CD14-positive monocyte (primary cell): ENCODE data around the gene IMMP2L. TPM values are rescaled to one million over a fixed set of nuclear protein-coding genes. Genes with fewer than 3 reads are reported as not detected.

Experiments used
- DNase-seq, 3 donors: peaks; one replicate each; pipeline ENCODE4 v3.0.0-alpha.2; 2011 to 2022
- H2AFZ ChIP-seq: 2 replicates; pipeline ENCODE4 v1.6.0; 2012; ENCODE audit warnings: mild to moderate bottlenecking, low read depth, low read length, inconsistent platforms; ENCODE audit not compliant: insufficient read depth, poor library complexity, severe bottlenecking
- H3K27ac ChIP-seq, 2 donors: 1 replicate in 1 of 2; 2 replicates in 1 of 2; pipeline ENCODE4 v1.5.1; 2012 to 2013; ENCODE audit warnings: low read length in 2 of 2, control low read depth in 1 of 2, inconsistent platforms in 1 of 2, low read depth in 1 of 2, mild to moderate bottlenecking in 1 of 2
- H3K27me3 ChIP-seq, 2 donors: one replicate each; pipeline versions ENCODE4 v1.6.0 to v1.6.1; 2011 to 2013; ENCODE audit warnings: low read length in 2 of 2; ENCODE audit not compliant: control insufficient read depth in 2 of 2, insufficient read depth in 2 of 2
- H3K36me3 ChIP-seq, 2 donors: replicated peaks in 1 of 2; 1 replicate in 1 of 2; 2 replicates in 1 of 2; pipeline versions ENCODE4 v1.5.1 to v1.6.1; 2012 to 2013; ENCODE audit warnings: low read length in 2 of 2, control low read depth in 1 of 2, inconsistent platforms in 1 of 2, mild to moderate bottlenecking in 1 of 2; ENCODE audit not compliant: insufficient read depth in 2 of 2, control insufficient read depth in 1 of 2
- H3K4me1 ChIP-seq, 2 donors: 1 replicate in 1 of 2; 2 replicates in 1 of 2; pipeline versions ENCODE4 v1.5.1 to v1.6.1; 2012 to 2013; ENCODE audit warnings: low read length in 2 of 2, control low read depth in 1 of 2, inconsistent platforms in 1 of 2, mild to moderate bottlenecking in 1 of 2, moderate library complexity in 1 of 2; ENCODE audit not compliant: insufficient read depth in 2 of 2, control insufficient read depth in 1 of 2
- H3K4me2 ChIP-seq: replicated peaks from 2 replicates; pipeline ENCODE3; 2012; ENCODE audit warnings: low read length, moderate library complexity, mild to moderate bottlenecking; ENCODE audit not compliant: poor library complexity, severe bottlenecking; ENCODE audit errors: extremely low read depth
- H3K4me3 ChIP-seq, 3 experiments: fragments of 200-600 bp in 1 of 3; sonication (generic) in 1 of 3; replicated peaks in 1 of 3; 1 replicate in 2 of 3; 2 replicates in 1 of 3; pipeline ENCODE4 v1.5.1; 2011 to 2013; ENCODE audit warnings: low read length in 3 of 3, mild to moderate bottlenecking in 3 of 3, control low read depth in 2 of 3, low read depth in 2 of 3, inconsistent platforms in 1 of 3, moderate library complexity in 1 of 3
- H3K79me2 ChIP-seq: 2 replicates; pipeline ENCODE4 v1.6.0; 2012; ENCODE audit warnings: mild to moderate bottlenecking, control low read depth, inconsistent platforms, low read length, moderate library complexity; ENCODE audit not compliant: insufficient read depth
- H3K9ac ChIP-seq: 2 replicates; pipeline ENCODE4 v1.6.0; 2017; ENCODE audit warnings: low read length, mild to moderate bottlenecking; ENCODE audit not compliant: insufficient read depth, poor library complexity, severe bottlenecking
- H3K9me3 ChIP-seq, 2 donors: replicated peaks in 1 of 2; 1 replicate in 1 of 2; 2 replicates in 1 of 2; pipeline versions ENCODE4 v1.5.1 to v1.6.1; 2012 to 2013; ENCODE audit warnings: low read length in 2 of 2, control low read depth in 1 of 2; ENCODE audit not compliant: control insufficient read depth in 1 of 2, insufficient read depth in 1 of 2
- H4K20me1 ChIP-seq: 2 replicates; pipeline ENCODE4 v1.6.0; 2012; ENCODE audit warnings: mild to moderate bottlenecking, low read length, control low read depth, moderate library complexity; ENCODE audit not compliant: insufficient read depth
- H3K27ac Mint-ChIP-seq, 7 donors: one replicate each; pipeline ENCODE4 v1.8.0; 2020; ENCODE audit warnings: mild to moderate bottlenecking in 7 of 7, mixed read lengths in 7 of 7, moderate library complexity in 6 of 7, inconsistent platforms in 2 of 7
- H3K27me3 Mint-ChIP-seq, 3 donors: one replicate each; pipeline ENCODE4 v1.8.0; 2021 to 2022; ENCODE audit warnings: low read depth in 3 of 3, mild to moderate bottlenecking in 3 of 3, mixed read lengths in 3 of 3, moderate library complexity in 3 of 3, inconsistent platforms in 1 of 3
- H3K36me3 Mint-ChIP-seq, 2 donors: one replicate each; pipeline ENCODE4 v1.8.0; 2020; ENCODE audit warnings: mixed read lengths in 2 of 2, inconsistent platforms in 1 of 2, mild to moderate bottlenecking in 1 of 2
- H3K4me1 Mint-ChIP-seq: one replicate; pipeline ENCODE4 v1.8.0; 2020; ENCODE audit warnings: mild to moderate bottlenecking, mixed read lengths
- H3K4me3 Mint-ChIP-seq, 2 donors: one replicate each; pipeline ENCODE4 v1.8.0; 2020; ENCODE audit warnings: mild to moderate bottlenecking in 2 of 2, mixed read lengths in 2 of 2, moderate library complexity in 1 of 2
- H3K9me3 Mint-ChIP-seq, 7 donors: one replicate each; pipeline ENCODE4 v1.8.0; 2020 to 2022; ENCODE audit warnings: mixed read lengths in 7 of 7, mild to moderate bottlenecking in 6 of 7, moderate library complexity in 6 of 7, inconsistent platforms in 2 of 7
- CTCF ChIP-seq: fragments of 200-600 bp; IDR thresholded peaks from one replicate; pipeline ENCODE4 v1.8.0; 2022; ENCODE audit warnings: antibody characterized with exemption, mild to moderate bottlenecking
- WGBS: methylation state at CpG from one replicate; pipeline ENCODE4 v1.1.5; 2013; ENCODE audit warnings: missing lambda C conversion rate; ENCODE audit not compliant: insufficient coverage; 5-methylcytosine and 5-hydroxymethylcytosine counted together
- intact Hi-C, 2 donors: fragments of 100-400 bp; cut with micrococcal nuclease; formaldehyde crosslinking; loops; one replicate each; pipeline versions ENCODE4 v1.15.0 to v1.15.1; 2023
- polyA plus RNA-seq, 3 donors: library from polyadenylated mRNA; depleted of rRNA in 1 of 3; unstranded in 2 of 3; stranded (reverse) in 1 of 3; fragments of 300-500 nt in 2 of 3; fragments of >200 nt in 1 of 3; fragmentation: Illumina TruSeq in 2 of 3; gene quantifications; 1 replicate in 2 of 3; 2 replicates in 1 of 3; pipeline ENCODE4 v1.2.3, GENCODE V29; 2012 to 2021

IMMP2L gene
- polyA plus RNA-seq, 3 donors = 1.9 to 6.4 (median 6.2) TPM

- Histone ChIP-seq H3K9me3 (no peaks in the 10 kb centered on the region), H3K4me2 (no peak overlapping the region), H3K36me3 (no peaks in the 10 kb centered on the region), H3K27ac (no peak overlapping the region), H3K4me3 (no peak overlapping the region), H3K4me1 (peaks cover 0 to 6% of the 10 kb centered on the region in 2 donors), H4K20me1 (no peaks in the 10 kb centered on the region), H3K9ac (no peak overlapping the region), H3K79me2 (no peaks in the 10 kb centered on the region), H3K27me3 (no peaks in the 10 kb centered on the region), H2AFZ (no peak overlapping the region)
- 92% methylated on average over 3 of the region's 7 CpGs for WGBS
- H3K36me3 Mint-ChIP-seq = no peaks in the 10 kb centered on the region
- no peak overlapping the region for H3K4me3 Mint-ChIP-seq
- DNase-seq = no peak
- H3K4me1 Mint-ChIP-seq = peaks cover 9% of the 10 kb centered on the region
- no peak for TF ChIP-seq CTCF
- no peaks in the 10 kb centered on the region for H3K27me3 Mint-ChIP-seq
- H3K27ac Mint-ChIP-seq = no peak overlapping the region
- intact Hi-C loops = no loop called here
- no peaks in the 10 kb centered on the region for H3K9me3 Mint-ChIP-seq
Measured at GRCh38 chr7:111031916-111032315, 530.4 kb downstream of the IMMP2L start.

GRCh38 chr7:111030336-111030735 is 532.0 kb downstream of the IMMP2L start:
- H4K20me1 ChIP-seq = no peaks in the 10 kb centered on the region
- Mint-ChIP-seq H3K27me3 (no peaks in the 10 kb centered on the region), H3K4me3 (no peak overlapping the region), H3K36me3 (no peaks in the 10 kb centered on the region), H3K9me3 (no peaks in the 10 kb centered on the region), H3K27ac (no peak overlapping the region), H3K4me1 (peaks cover 9% of the 10 kb centered on the region)
- no peak overlapping the region for H3K27ac ChIP-seq
- no peak for DNase-seq
- H3K9me3 ChIP-seq = no peaks in the 10 kb centered on the region
- TF ChIP-seq CTCF = no peak
- intact Hi-C loops = no loop called here
- H2AFZ ChIP-seq = no peak overlapping the region
- peaks cover 0 to 6% of the 10 kb centered on the region in 2 donors for H3K4me1 ChIP-seq
- H3K4me2 ChIP-seq = no peak overlapping the region
- no peaks in the 10 kb centered on the region for H3K79me2 ChIP-seq
- no peaks in the 10 kb centered on the region for H3K36me3 ChIP-seq
- H3K27me3 ChIP-seq = no peaks in the 10 kb centered on the region
- no peak overlapping the region for H3K4me3 ChIP-seq
- no peak overlapping the region for H3K9ac ChIP-seq
